Raji (cell line): ENCODE results near the gene SLC25A23.

Source experiments
- POLR2A ChIP-seq: IDR thresholded peaks from 2 replicates; pipeline ENCODE4 v1.6.1; 2011; ENCODE audit warnings: low read depth, low read length, control low read depth; ENCODE audit not compliant: insufficient read depth

SLC25A23 gene

DNA sequence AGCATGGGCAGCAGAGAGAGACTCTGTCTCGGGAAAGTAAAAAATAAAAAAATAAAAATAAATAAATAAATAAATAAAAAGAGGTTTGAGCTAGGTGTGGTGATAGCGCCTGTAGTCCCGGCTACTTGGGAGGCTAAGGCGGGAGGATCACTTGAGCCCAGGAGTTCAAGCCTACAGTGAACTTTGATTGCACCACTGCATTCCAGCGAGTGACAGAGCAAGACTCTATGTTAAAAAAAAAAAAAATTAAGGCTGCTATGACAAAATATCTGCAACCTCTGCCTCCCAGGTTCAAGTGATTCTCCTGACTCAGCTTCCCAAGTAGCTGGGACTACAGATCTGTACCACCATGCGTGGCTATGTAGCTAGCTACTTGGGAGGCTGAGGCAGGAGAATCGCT lies 25.2 kb upstream of the SLC25A23 start:
- TF ChIP-seq POLR2A, result no peak

DNA sequence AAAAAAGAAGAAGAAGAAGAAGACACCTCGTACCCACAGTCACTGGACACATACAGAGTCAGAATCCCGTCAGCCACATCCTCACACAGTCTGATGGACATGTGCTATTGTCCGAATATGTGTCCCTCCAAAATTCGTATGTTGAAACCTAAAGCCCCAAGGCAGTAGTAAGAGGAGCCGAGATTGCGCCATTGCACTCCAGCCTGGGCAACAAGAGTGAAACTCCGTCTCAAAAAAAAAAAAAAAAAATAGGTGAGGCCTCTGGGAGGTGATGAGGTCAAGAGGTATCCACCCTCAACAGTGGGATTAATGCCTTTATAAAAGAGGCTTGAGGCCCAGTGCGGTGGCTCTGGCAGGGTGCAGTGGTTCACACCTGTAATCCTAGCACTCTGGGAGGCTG lies 24.6 kb upstream of the SLC25A23 start:
- TF ChIP-seq POLR2A, result no peak

- no peak for TF ChIP-seq POLR2A
These were observed 23.6 kb upstream of the SLC25A23 start for GRCh38 chr19:6483235-6483634.

- no peak for TF ChIP-seq POLR2A
These were observed 22.7 kb upstream of the SLC25A23 start for GRCh38 chr19:6482343-6482686.

DNA sequence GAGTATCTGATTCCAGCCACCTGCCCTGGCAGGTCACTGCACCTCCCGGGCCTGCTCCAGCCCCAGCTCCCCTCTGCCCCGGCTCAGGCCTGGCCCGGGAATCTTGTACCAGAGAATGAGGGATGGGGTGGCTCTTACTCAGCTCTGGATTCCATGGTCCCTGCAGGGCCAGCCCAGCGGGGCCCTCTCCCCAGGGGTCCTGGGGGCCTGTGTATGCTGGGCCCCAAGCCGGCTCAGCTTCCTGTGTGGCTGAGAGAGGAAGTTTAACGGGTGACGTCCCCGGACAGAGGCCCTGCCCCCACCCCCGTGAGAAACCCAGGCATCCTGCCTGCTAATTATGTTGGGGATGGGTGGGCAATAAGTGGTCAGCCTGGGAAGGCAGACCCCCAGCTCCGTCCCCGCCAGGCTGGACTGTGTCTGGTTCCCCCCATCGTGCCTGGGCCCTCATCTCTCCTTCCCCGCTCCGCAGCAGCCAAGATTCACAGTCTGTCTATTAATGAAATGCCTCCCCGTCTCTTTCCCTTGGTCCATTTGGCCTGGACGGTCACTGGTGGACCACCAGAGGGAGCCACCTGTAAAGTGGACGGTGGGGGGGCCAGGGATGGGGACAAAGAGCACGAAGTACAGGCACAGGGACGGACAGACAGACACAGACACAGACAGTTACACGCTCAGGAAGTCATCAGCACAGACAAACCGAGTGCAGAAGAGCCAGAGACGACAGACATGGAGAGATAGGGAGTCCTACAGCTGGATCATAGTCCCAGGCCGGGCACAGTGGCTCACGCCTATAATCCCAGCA lies 22.1 kb upstream of the SLC25A23 start, which contains the start of gene DENND1C:
TSS of gene DENND1C (minus strand) at position 247 of the 802 bp plus-strand sequence. CDS start at position 155, 92 bp downstream.
- TF ChIP-seq POLR2A, result peak; percentile 59; the same call in 1 of the 2 replicates

- no peak; the same call in 1 of the 2 replicates for TF ChIP-seq POLR2A
These were observed 21.3 kb upstream of the SLC25A23 start for GRCh38 chr19:6480848-6481415.

- TF ChIP-seq POLR2A, result 0 out of 2 replicates have a peak, but pooled peaks have one; percentile 16
These were observed 20.3 kb upstream of the SLC25A23 start for GRCh38 chr19:6479836-6480398.

DNA sequence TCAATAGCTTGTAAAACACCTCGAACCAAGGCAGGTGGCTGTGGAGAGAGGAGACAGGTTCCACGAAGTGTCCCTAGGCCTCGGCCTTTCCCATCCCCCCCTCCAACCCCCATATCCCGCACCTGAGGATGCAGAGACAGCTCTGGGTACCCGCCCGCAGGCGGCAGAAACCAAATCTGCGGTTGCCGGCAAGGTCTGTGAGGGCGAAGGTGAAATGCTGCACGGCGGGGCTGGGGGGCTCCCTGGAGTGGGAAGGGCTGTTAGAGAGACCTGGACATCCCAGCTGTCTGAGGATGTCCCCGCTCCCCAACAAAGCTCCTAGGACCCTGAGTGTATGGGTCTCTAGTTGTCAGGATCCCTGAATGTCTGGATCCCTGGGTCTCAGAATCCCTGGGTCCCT lies 19.2 kb upstream of the SLC25A23 start:
- no peak for TF ChIP-seq POLR2A

- TF ChIP-seq POLR2A, result no peak
These were observed 17.4 kb upstream of the SLC25A23 start for GRCh38 chr19:6476896-6477431.

GRCh38 chr19:6476155-6476895 lies 16.7 kb upstream of the SLC25A23 start:
- no peak for TF ChIP-seq POLR2A

DNA sequence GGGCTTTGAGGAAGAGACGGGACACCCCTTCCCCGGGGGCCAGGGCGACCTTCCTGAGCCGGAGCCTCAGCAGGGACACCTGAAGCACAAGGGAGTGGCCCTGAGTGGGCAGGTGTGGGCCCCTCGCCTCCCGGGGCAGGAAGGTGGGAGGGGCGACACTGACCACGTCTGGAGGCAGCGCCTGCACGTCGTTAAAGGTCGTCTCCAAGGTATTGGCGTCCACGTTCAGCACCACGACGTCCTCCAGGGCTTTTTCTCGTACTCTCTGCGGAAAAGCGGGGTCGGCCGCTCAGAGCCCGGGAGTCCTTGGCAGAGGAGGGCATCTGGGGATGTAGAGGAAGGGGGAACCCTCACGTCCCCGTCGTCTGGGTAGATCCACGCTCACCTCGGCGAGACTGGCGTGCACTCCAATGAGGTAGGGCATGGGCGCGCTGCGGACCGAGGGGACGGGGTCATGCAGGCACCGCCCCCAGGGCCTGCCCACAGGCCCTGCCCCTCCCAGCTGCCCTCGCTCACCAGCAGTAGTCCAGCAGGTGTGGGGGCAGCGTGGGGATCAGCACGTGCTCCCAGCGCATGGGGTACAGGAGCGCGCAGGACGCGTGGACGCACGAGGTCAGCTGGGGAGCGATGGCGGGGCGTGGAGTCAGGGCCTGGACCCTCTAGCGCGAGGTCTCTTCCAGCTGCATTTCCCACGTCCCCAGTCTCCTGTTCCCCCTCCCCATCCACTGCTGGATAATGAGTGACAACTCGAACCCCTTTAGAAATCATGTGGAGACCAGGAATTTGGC lies 15.9 kb upstream of the SLC25A23 start:
- no peak for TF ChIP-seq POLR2A

DNA sequence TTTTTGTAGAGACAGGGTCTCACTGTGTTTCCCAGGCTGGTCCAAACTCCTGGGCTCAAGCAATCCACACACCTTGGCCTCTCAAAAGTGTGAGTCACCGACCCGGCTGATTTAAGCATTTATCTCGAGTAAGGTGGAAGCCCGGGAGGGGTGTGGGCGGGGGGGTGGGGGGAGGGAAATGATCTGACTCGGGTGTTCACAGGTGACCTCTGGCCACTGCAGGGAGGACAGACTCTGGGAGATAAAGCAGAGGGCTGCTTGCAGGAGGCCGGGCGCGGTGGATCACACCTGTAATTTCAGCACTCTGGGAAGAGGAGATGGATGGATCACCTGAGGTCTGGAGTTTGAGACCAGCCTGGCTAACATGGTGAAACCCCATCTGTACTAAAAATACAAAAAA lies 14.1 kb upstream of the SLC25A23 start:
- TF ChIP-seq POLR2A, result no peak

GRCh38 chr19:6472713-6473112 lies 13.1 kb upstream of the SLC25A23 start:
- TF ChIP-seq POLR2A, result no peak

DNA sequence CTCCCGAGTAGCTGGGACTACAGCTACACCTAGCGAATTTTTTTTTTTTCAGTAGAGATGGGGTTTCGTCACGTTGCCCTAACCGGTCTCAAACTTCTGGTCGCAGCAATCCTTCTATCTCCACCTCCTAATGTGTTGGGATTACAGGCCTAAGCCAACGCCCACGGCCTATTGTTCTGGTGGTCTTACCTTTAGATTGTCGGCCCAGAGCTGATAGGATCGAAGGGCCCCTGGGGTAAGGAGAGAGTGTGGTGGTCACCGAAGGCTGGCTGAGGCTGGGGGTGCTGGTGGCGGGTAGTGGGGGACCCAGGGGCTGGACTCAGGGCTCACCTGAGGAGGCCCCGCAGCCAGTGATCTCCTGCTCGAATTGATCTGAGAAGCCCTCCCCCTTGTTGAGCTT lies 11.5 kb upstream of the SLC25A23 start:
- TF ChIP-seq POLR2A, result no peak
